NAMALWA (cell line): ENCODE results near the gene PLCL2.

ENCODE experiments used
- DNase-seq: peaks from one replicate; pipeline ENCODE4 v3.0.0-alpha.2; 2015; ENCODE audit warnings: low spot score

The PLCL2 gene

DNA sequence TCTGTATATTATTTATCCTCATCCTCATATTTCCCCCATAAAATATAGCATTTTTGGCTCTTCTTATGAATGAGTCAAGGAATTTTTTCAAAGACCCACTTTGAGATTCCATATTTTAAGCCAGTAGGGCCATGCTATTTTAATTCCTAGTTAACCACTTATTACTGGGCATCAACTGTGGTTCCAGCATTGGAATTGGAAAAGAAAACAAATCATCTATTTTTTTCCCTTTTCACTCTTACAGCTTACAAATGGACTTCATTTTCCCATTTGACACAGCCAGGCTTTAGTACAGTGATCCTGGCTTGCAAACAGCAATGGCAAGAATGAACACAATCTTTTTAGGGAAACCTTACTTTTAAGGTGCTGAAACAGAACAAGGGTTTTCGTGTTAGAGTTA is 19.4 kb upstream of the PLCL2 start:
- no peak for DNase-seq

DNA sequence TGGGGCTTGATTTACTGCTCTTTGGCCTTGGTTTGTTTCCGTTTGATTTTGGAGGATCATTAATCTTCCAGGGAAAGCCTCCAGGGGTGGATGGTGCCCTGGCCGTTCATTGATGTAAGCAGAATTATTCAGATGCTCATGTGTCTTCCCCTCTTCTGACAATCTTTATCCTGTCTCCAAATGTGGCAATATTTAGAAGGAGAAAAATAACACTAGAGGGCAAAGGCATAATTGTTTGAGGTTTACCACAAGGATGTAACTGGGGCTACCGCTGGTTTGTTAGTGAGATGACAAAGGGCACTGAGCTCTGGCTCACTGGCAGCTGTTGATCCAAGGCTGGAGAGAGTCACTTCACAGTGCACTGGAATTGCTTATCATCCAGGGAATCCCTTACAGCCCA is 18.2 kb upstream of the PLCL2 start:
- peak; percentile 33 for DNase-seq

DNA sequence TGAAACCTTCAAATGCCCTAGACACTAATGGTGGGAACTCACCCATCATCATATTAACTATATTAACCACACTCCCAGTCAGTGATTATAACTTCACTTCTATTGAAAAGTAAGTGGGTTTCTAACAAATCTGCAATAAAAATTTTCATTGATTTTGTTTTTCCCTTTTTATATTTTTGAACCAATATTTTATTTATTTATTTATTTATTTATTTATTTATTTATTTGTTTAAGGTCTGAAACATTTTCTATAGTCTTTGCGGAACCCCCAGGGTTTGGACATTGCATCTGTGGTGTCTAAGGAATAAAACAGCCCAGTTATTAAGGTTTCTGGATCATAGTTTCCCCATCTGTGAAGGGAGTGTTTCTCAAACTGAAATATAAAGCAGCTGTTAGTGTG is 16.2 kb upstream of the PLCL2 start:
- no peak for DNase-seq

DNA sequence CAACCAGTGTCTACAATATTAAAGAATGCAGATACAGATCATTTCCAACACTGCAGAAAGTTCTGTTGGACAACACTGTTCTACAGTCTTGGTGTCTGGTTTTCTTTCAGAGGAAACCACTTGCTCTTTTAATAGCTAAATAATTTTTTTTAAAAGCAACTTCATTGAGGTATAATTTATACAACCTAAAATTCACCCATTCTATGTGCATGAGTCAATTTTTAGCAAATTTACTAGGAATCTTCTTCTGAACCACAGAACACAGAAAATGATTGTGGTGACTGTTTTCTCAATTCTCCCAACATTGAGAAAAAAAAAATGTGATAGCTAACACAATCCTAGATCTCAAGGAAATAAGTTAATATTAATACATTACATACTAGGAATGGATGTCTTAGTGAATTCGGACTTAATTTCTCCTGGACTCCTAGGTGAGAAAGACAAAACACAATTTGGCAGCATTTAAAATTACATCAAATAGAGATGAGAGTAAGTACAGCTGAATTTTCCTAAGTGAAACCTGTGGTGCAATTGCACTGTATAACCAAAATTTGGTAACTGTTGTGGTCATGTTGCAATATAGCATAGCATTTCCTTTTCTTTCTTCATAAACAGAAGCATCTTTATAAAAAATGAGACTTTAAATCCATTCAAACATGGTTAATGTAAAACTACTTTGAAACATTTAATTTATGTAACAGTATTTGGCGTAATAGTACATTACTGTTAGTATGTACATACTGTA is 15.3 kb upstream of the PLCL2 start:
- DNase-seq: no peak

DNA sequence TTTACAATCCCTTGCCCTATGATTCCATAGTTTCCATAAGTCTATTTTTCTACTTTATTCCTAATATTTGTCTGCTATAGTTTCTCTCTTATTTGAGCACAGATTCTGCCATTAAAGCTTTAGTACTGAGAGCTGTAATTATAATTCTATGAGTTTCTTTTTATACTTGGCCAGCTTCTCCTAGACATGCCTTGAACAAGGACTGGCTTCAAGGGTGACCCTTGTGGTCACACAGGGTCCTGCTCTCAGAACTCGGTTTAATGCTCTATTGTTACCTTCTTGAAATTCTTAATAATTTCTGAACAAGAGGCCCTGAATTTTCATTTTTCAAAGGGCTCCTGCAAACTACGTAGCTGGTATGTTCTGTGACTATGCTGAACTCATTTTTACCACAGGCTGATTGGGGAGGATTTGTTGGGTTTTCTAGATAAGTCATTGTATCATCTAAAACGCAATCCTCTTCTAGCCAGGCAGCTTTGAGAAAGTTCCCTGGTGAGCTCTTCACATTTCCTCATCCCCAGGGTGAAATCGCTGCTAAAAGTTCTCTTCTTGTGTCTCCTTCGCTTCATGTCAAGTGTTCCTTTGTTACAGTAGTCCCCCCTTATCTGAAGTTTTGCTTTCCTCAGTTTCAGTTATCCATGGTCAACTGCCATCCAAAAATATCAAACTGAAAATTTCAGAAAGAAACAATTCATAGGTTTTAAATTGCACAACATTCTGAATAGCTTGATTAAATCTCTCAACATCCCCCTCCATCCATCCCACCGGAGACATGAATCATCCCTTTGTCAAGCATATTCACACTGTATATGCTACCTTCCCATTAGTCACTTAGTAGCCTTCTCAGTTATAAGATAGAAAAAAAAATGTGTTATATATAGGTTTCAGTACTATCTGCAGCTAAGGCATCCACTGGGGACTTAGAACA is 12.6 kb upstream of the PLCL2 start:
- DNase-seq: no peak

- no peak for DNase-seq
Observed at GRCh38 chr3:16873872-16874271, 10.9 kb upstream of the PLCL2 start.

GRCh38 chr3:16875876-16876550 is 8.7 kb upstream of the PLCL2 start:
- DNase-seq: no peak

- DNase-seq: no peak
Observed at GRCh38 chr3:16877505-16877904, 7.2 kb upstream of the PLCL2 start.

DNA sequence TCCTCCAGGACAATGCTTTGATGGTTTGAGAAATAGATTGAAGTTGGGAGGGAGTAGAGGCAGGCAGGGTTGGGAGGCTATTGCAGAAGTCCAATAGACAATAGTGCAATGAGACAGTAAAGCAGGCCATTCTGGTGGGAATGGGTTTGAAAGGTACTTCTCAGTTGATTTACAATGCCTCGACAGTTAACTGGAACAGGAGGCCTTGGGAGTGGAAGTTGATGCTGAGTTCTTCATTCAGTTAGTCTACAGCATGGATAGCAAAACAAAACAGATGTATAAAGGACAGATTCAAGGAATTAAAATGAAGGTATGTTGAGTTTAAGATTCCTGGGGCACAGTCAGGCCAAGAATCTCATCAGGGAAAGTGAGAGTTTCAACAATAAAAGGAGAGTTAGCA is 6.8 kb upstream of the PLCL2 start:
- no peak for DNase-seq

DNA sequence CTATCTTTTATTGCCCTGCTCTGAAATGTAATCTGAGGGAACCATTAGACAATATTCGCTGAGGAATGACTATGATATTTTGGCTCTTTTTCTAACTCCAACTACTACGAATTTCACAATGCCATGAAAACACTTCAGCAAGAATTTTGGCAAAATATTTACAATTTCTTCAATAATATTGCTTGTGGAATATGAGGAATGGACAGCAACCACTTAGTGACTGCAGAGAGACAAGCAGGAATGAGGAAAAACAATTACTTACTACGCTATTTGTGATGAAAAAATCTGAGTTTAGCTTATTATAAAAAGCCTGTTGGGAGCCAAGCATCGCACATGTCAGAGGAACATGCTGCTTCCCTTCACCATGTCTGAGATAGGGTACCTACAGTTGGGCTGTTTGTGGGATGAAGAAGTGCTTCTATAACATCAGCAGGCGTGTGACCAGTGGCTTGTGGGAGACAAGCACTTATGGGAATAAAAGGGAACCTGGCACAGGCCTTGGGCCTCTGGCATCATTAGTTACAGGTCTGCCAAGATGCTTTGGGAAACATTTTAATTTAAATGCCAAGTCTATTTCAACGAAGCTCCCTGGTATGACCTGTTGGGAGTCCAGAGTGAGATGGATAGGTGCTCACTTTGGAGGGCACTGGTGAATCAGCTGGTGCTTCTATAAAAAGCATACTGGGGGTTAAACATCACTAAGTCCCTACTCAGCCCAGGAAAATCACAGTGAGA is 2.7 kb upstream of the PLCL2 start:
- no peak for DNase-seq

GRCh38 chr3:16883057-16883722 is 1.6 kb upstream of the PLCL2 start:
- DNase-seq: no peak

DNA sequence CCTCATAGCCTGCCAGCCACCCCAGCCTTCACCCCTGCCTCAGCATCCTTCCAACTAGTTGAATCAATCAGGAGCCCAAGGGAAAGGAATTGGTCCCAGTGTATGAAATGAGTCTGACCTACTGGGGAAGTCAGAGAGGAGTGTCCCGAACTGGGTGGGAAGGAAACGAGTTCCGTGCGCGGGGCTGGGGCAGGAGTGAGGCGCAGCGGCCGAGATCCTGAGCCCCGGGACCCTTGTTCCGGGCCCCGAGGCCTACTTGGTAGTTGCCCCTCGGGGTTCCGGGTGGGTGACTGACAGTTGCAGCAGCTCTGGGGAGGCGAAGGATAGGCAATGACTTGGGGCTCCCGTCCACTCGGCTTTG is 1.1 kb upstream of the PLCL2 start:
- no peak for DNase-seq

GRCh38 chr3:16884084-16884747 is 539 bp upstream of the PLCL2 start:
- DNase-seq: peak; percentile 67

DNA sequence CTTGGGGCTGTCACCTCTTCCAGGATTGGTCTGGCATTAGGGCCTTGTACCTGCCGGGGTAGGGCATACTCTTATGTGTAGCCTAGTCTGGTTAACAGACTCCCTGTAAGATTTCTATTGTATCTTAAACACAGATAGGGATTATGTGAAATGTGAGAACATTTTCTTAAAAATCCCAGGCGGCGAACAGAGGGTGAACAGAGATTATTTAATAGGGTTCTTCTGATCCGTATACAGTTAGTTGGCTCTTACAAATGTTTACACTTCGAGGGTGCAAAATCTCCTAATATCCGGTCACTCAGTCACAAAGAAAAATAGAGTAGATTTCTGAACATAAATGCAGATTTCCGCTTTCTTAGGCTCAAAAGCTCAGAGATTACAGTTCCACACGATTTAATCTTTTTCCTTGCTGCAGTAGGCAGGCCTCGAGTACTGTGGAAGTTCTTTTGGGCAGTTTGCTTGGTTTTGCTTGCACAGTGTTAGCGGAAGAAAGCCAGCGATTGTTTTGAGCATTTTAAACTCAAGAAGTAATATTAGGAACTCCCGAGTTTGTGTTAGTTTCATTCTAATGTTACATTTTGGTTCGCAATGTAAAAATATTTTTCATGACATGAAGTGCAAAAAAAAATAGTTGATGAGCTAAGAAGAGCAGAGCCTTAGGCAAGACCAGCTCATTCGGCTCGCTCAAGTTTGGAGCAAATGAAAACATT is 993 bp downstream of the PLCL2 start:
- no peak for DNase-seq

DNA sequence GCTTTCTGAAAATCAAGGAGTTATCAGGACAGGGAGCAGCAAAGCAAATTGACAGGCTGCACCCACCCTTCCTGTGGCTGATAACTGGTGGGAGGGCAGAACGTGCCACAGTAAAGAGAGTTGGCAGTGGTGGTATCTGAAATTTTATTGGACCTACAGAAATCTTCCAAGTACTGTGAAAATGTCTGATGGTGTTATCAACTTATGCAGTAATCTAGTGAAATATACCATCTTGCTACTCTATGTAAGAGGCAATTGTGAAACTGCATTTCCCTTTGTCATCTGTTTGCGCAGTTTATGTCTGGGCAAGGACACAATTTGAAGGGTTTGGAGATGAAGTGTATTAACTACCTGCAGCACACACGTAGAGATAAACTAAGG is 1.5 kb downstream of the PLCL2 start:
- peak; percentile 62 for DNase-seq

DNA sequence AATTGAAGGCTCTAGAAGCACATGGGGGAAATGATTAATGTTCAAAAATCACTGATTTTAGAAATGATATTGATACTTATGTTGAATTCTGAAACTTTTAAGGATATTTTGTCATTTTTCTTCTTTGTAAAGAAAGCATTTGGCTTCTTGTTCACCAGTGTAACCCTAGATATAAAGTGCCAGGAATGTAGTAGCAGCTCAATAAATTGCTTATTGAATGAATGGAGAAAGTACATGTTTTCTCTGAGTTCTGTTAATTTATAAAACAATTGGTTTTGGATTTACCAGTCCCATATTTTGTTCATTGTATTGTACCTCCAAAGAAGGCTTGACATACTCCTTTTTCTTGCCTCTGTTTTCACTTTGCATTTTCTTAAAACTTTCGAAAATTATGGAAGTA is 2.4 kb downstream of the PLCL2 start:
- DNase-seq: no peak

DNA sequence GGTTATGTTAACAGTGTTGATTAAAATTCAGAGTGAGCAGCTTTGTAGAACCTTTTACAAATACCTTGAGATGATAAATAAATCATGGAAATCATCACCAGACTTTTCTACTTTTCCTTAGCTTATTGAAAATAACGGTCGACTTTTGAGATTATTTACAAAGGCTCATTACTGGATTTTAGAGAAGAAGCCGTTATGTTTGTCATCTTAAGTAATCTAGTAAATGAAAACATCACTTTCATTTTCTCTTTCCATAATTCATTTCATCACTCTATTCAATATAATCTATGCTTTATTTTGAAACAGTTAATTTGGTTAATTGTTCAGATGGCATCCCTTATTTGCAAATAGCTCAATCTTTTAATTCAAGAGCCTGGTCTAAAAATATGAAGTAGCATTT is 3.6 kb downstream of the PLCL2 start:
- DNase-seq: peak; percentile 42

GRCh38 chr3:16888785-16889607 is 4.2 kb downstream of the PLCL2 start:
- peak; percentile 85 for DNase-seq

- peak; percentile 26 for DNase-seq
Observed at GRCh38 chr3:16890597-16891333, 6.0 kb downstream of the PLCL2 start.
